ENCODE measurements around the gene SLC4A8.
"Not testable (repeated sequence)": the region's sequence is repeated elsewhere in the genome, so short reads cannot be mapped to it uniquely, and the experiment has no call there.

Gene SLC4A8

DNA sequence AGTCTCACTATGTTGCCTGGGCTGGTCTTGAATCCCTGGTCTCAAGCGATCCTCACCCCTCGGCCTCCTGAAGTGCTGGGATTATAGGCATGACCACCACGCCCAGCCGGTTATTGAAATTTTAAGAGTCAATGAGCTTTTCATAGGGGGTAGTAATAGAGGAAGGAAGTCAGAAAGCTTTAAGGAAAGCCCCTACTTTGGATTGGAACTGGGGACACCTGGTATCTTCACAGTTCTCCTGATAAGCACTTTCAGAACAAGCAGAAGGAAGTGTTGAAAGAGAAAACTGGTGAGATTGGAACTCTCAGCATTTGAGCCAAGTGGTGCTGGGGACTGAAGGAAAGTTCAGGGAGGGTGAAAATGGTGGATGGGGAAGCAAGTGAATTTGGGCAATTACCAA, 5.1 kb downstream of the SLC4A8 start:
- DNase-seq (ENCODE audit: low spot score) = no peak

DNA sequence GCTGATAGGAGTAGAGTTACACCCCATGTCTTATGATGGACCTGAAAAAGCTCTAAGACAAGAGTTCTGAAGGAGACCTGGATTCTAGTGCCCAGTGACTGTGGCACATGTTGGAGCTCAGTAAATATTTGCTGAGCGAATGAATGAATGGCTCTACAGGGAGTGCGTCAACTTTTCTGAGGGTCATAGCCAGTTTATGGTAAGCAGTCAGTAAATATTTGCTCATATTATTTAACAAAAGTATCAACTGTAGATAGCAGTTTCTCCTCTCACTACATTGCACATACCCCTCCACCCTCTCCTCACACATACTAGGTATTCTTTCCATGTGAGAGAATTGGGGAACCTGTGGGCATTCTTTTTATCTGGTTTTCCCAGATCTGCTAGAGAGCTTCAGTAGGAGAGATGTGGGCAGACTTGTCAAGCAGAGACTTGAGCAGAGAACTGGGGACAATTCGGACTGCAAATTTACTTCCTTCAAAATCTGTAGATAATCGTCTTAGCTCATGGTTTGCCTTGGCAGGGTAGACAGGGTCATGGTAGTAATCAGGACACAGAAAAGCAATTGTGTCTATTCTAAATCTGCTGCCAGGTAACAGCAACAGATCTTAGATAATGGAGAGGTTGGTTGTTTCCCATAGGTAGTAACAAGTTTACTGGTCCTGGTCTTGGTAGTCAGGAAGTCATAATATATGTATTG, 5.7 kb downstream of the SLC4A8 start:
- DNase-seq (ENCODE audit: low spot score) = no peak

DNA sequence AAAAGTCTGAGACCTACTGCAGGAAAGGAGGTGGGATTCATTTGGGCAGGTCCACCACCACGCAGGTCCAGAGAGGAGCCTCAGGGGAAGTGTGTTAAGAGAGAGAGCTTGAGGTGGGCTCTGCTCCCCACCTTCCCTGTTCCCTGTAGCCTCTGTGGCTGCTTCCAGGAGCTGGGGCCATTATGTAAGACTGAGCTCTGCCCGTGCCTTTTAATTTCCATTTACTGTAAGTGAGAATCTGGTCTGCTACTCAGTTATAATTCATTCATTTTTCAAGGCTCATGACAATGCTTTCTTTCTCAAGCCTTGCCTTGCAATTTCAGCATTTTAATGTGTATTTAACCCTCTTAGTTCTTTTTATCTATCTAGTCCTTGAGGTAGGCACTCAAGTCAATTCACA, 8.3 kb downstream of the SLC4A8 start:
- no peak for DNase-seq (ENCODE audit: low spot score)

DNA sequence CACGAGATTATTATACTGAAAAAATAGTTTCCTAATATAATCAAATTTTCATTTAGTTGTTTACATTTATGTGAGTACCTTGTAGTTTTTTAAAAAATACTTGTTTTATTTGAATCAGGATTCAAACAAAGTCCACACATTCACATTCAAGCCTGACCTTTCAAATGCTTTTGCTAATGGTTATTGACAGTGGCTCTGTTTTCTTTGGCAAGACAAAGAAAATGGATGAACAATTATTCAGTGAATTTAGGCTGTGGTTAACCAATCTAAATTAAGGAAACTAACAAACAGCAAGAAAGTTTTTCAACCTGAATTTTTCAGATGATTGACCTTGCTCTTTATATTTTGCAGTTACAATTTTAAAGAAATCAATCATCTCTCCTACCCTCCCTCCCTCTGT, 9.7 kb downstream of the SLC4A8 start:
- DNase-seq (ENCODE audit: low spot score) = no peak

DNA sequence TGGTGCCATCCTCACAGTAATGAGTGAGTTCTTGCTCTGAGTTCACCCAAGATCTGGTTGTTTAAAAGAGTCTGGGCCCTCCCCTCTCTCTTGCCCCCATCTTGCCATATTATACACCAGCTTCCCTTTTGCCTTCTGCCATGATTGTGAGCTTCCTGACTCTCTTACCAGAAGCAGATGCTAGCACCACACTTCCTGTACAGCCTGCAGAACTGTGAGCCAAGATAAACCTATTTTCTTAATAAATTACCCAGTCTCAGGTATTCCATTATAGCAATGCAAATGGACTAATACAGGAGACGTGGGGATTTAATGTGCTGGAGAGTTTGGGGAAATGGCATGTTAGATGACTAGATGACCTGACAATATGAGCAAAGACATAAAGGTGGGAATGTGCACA, 12.8 kb downstream of the SLC4A8 start:
- no peak for DNase-seq (ENCODE audit: low spot score)

DNA sequence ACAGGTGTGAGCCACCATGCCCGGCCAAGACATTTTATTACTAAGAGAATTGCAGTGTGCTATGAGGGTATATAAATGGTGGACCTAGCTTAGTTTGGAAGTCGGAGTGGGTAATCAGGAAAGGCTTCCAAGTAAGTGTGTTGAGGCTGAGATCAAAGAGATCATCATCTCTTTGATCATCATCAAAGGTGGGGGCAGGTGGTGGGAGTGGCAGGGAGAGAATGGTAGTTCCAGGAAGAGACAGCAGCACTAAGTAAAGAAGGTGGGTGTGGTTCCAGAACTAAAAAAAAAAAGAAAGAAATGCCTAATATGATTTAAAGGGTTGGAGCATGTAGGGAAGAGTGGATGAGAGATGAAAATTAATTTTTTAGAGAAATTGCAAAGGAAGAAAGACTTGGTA, 14.7 kb downstream of the SLC4A8 start:
- DNase-seq (ENCODE audit: low spot score) = no peak

DNA sequence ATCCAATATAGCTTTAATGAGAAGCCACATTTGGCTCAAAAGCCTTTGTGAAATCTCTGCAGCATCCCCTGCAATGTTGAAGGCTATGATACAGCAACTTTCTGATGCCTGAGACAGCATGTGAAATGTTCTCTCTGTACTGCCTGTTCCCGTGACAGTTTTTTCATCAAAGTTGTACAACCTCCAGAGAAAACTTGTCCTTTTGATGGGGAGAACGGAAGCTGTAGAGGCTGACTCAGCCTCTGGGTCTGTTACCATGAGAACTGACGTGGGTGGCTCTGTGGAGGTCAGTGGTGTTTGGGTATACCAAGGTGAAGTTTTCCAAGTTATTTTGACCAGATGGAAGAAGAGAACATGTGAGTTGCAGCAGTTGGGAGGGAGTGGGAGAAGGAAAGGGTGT, 17.0 kb downstream of the SLC4A8 start:
- DNase-seq (ENCODE audit: low spot score) = no peak

DNA sequence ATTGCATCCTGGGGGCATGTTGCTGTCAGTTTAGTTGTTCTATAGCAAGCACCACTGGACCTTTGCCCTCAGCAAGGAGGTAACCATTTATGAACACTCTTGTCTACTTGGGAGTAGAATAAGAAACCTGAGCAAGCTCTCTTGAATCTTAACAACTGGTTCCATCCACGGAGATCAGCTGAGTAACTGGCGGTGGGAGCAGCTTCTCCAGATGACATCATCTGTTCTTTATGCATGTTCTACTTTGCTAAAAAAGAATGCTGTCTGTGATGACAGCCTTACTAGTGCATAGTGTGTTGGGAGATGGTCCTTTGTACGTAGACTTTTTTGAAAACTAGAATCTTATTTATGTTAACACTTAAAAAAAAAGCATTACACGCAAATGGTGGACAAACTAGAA, 17.7 kb downstream of the SLC4A8 start:
- no peak for DNase-seq (ENCODE audit: low spot score)

DNA sequence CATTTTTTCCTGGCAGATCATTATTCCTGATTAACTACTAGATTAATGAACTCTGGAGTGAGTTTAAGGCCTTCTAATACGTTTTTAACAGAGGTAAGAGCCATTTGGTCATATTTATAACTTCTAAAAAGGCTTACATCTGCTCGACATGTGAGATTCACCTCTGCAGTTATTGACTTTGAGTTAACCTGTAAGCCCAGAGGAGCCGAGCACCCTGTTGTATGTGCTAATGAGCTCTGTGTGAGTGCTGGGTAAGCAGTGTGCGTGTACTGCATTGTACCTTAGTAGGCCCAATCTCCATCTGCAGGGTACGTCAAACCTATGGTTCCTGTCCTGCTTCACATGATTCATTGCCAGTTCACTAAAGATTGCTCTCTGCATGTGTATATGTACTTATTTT, 18.9 kb downstream of the SLC4A8 start:
- DNase-seq (ENCODE audit: low spot score) = no peak

DNA sequence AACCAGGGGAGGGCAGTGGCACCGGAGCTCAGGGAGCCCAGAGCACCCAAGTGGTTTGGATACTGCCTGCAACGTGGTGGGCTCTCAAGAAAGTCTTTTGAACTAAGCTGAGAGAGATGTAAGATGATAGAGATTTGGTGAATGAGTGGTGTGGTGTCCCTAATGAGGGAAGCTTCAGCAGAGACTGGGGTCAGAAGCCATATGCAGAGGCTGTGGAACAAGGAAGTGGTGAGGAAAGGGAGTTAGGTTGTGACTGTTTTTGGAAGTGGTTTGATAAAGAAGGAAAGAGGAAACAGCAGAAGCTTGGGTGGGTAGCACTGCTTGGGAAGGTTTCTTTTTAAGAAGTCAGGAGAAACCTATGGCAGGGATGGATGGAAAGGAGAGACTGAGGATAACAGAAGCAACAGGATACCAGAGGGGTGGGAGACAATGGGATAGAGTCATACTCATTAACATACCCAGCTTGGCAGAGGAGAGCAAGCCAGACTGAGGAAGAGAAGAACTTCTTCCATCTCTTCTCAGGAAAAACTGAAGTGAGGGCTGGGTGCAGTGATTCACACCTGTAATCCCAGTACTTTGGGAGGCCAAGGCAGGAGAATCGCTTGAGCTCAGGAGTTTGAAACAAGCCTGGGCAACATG, 24.1 kb downstream of the SLC4A8 start:
- DNase-seq (ENCODE audit: low spot score) = no peak

DNA sequence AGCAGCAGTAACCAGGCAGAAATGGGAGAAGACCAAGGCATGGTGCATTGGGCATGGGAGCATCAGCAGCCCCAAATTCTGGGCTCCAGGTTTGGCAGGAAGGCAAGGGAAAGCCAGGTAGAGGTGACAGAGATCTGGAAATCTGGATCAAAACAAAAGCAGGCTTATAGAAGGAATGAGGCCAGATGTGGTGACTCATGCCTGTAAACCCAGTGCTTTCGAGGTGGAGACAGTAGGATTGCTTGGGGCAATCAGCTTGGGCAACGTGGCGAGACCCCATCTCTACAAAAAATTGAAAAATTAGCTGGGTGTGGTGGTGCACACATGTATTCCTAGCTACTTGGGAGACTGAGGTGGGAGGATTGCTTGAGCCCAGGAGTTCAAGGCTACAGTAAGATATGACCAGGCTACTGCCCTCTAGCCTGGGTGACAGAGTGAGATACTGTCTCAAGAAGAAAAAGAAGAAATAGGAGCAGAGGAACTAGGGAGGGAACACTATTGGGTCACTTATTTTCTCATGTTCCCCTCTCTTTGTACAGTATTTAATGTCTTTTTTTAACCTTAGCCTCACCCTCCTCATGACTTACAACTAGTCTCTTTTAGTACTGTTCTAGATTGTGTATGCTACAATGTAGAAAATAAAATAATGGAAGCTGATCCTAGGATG, 25.1 kb downstream of the SLC4A8 start:
- DNase-seq (ENCODE audit: low spot score) = no peak

DNA sequence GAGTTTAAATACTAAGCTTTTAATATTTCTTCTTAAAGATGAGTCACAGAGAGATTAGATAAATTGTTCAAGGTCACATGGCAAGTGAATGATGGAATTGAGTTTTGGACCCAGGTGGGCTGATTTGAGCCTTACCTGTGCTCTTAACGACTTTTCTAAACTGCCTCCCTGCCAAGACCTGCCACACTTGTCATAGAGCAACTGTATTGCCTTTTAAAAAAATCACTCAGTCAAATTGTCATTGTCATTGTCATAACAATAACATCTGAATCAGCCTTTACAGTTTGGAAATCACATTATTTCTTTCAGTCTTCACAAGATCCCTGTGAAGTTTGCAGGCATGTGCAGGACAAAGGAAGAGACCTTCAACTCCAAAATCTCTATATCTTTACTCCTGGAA, 25.7 kb downstream of the SLC4A8 start:
- DNase-seq (ENCODE audit: low spot score) = no peak

DNA sequence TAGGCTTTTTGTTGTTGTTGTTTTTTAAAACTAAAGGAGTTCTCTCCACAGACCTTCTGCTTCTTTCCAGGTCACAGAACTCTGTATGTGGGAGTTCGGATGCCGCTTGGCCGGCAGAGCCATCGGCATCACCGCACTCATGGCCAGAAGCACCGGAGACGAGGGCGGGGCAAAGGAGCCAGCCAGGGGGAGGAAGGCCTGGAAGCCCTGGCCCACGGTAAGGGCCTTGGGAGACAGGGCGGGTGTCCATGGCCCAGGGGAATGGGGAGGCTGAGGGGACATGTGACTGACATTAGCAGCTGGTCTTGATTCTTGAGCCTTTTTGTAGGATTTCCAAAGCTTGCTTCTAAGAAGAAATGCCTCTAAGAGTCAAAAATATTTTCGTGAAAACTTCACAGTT, 26.2 kb downstream of the SLC4A8 start:
- no peak for DNase-seq (ENCODE audit: low spot score)

DNA sequence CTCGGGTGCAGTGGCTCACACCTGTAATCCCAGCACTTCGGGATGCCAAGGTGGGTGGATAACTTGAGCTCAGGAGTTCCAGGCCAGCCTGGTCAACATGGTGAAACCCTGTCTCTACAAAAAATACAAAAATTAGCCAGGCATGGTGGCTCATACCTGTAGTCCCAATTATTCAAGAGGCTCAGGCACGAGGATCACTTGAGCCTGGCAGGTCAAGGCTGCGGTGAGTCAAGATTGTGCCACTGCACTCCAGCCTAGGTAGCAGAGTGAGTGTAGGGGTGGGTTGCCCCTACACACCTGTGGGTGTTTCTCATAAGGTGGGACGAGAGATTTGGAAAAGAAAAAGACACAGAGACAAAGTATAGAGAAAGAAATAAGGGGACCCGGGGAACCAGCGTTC, 29.4 kb downstream of the SLC4A8 start:
- DNase-seq (ENCODE audit: low spot score) = not testable (repeated sequence)

DNA sequence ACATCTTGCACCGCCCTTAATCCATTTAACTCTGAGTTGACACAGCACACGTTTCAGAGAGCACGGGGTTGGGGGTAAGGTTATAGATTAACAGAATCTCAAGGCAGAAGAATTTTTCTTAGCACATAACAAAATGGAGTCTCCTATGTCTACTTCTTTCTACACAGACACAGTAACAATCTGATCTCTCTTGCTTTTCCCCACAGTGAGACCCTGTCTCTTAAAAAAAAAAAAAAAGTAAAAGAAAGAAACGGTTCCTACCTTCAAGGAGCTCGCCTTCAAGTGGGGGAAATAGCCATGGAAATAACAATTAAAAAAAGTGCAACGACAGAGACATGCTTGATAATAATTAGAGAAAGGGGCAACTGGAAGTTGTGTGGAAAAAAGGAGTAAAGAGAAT, 30.4 kb downstream of the SLC4A8 start:
- DNase-seq (ENCODE audit: low spot score) = not testable (repeated sequence)

DNA sequence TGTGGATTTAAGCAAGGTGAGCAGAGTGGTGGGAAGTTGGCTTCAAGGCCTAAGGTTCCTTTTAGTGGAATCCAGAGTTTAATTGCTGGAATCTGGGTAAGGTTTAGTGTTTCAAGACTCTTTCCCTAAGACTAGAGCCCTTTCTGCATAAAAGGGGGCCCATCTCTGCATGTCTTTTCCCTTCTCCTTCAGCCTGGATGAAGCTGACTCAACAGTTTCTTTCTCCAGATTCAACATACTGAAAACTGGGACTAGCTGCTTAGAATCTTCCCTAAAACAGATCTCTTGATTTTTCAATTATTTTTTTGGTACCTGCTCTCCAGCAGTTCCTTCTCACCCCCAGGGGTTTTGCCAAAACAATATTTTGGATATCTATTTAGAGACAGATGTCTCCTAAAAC, 34.0 kb downstream of the SLC4A8 start:
- DNase-seq (ENCODE audit: low spot score) = no peak

DNA sequence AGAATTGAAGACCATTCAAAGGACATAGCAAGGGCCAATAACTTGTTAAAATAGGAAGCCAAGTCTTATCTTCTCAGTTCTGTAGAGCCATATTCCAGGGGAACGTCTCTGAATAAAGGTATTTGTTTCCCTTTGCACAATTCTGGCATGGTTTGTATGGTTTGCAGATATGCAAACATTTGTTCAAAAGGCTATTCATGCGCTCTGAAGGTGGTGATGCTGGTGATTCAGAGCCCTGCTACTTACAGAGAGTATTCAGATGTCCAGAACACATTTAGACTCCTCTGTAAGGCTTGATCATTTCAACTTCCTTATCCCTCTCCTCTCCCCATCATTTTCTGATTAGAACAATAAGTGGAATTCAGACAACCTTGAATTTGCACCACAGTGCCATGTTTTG, 35.9 kb downstream of the SLC4A8 start:
- no peak for DNase-seq (ENCODE audit: low spot score)

DNA sequence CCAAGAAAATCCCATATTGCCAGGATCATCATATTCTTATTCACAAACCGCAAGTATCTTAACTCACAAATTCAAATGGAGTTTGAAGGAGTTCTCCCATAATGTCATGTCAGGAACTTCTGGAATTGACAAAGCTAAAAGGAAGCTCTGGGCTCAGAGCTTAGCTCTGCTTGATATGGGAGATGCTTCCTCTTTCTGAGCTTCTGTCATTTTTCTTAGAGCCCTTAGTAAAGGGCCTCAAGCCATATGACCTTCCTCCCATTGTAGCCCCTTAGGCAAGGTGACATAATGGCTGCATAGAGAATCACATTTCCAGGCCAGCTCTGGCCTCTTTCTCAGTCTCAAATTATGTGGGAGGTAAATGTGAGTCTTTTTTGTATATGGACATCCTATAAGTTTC, 40.9 kb downstream of the SLC4A8 start:
- DNase-seq (ENCODE audit: low spot score) = no peak

DNA sequence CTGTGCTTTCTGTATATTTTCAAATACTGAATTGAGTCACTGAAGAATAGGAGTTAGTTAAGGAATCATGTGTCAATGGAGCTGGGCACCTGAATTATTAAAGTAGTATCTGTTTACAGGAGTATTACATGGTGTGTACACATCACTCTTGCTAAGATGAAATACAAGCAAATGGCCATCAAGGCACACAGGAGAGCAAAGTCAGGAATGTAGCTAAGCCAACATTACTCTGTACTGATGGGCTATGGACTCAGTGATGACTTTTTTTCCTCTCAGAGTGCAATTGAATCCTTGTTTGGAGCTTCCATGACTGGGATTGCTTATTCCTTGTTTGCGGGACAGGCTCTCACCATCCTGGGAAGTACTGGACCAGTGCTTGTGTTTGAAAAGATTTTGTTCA, 45.5 kb downstream of the SLC4A8 start:
- no peak for DNase-seq (ENCODE audit: low spot score)

DNA sequence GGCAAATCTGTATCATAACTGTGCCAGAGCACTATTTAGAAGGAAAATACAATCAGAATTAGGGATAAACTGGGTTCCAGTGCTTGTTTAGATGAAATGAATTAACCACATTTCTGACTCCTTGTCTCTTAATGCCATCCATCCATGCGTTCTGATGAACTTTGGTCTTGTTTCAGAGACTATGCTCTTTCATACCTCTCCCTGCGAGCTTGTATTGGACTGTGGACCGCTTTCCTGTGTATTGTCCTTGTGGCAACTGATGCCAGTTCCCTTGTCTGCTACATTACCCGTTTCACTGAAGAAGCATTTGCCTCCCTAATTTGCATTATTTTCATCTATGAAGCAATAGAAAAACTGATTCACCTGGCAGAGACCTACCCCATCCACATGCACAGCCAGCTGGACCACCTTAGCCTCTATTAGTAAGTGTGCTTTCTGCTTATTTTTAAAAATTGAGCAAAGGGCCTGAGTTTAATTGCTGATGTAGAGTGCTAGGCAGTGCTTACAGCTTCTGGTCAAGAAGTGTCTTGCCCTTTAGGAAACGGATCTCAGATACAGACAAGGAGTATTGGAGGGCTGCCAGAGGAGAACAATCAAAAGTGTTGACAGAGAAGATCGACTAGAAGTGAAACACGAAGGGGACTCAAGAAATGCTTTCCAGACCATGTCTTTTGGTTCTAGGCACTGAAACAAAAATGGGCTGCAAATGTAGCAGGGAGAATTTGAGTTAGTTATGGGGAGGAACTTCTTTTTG, 46.7 kb downstream of the SLC4A8 start:
- DNase-seq (ENCODE audit: low spot score) = no peak

DNA sequence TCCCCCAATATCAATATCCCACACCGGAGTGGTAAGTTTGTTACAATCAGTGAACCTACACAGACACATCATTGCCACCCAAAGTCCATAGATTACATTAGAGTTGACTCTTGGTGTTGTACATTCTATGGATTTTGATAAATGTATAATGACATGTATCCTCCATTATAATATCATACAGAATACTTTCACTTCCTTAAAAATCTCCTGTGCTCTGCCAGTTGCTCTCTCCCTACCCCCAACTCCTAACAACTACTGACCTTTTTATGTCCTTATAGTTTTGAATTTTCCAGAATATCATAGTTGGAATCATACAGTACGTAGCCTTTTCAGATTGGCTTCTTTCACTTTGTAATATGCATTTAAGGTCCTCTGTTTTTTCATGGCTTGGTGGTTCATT, 48.4 kb downstream of the SLC4A8 start:
- DNase-seq (ENCODE audit: low spot score) = no peak

DNA sequence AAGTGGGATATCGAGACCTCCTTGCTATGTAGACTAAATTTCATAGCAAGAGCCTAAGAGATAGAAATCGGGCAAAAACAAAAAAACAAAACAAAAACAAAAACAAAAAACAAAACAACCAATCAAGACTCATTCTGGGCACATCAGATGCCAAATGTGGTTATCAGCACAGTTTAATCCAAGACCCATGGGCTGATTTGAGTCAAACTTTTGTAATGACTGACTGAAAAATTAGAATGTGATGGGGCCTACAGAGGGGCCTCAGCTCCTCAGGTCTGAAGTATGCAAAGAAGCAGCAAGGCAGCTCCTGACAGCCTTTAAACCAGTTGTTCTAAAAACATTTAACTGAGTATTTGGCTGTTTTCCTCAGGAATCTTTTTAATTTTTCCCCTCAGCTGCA, 49.3 kb downstream of the SLC4A8 start:
- no peak for DNase-seq (ENCODE audit: low spot score)

DNA sequence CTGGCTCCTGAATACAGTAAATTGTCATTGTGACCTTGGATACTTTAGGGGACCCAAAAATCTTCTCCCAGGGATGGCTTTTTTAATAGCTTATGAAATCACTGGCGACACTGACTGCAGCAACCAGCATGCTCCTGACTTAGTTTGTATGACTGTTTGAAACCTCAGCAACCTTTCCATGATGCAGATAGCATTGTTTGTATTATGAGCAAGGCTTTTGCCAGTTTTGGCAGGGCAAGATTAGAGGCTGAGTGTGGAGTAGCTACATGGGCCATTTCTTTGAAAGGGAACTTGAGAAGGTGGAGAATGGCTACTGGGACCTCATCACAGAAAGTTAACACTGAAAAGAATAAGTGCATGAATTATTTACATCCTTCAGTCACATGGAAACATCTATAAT, 50.9 kb downstream of the SLC4A8 start:
- DNase-seq (ENCODE audit: low spot score) = no peak

Data from RKO (cell line).